Head of caudate nucleus (tissue), 42 donors: ENCODE measurements around the gene TMEM272.

Source experiments
- DNase-seq, 42 donors: peaks; one replicate each; pipeline versions ENCODE4 v3.0.0 to v3.0.0-alpha.2; 2020 to 2021; ENCODE audit warnings: mixed read lengths in 7 of 42
- intact Hi-C: fragments of 100-400 bp; cut with DNase I; formaldehyde crosslinking; loops from one replicate; pipeline ENCODE4 v1.15.0; 2022

TMEM272 gene

DNA sequence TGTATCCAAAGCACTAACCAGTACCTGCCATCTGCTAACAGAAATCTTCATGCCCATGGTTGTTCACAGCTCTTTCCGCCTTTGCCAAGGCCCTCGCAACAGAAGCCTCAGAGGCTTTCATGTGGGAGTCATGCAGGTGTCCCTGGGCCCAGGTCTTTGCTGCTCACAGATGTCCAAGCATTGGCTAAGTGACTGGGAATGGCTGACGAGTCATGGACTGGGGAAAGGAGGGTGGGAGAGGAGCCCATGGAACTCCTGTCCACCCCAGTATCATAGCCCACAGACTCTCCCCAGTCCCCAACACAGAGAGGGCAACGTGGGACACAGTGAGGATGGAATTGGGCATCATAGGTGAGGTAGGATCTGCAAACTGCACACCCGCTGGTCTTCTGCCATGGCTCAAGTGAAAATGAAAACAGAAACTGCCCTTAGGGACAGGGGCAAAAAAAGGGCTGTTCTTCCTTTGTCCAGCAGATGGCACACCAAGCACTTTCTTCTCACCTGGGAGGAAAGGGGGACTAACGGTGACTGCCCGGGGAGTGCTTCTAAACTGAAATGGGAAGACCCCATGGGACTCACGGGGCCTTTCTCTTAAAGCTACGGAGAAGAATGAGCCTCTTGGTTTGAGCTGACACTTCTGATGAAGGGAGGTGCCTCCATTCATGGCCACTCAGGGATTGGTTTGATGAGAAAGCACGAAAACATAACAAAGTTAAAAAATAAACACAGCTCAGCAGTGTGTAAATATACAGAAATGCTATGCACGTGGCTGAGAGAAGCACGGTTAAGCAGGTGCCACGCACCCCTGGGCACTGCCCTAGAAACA is 29.9 kb downstream of the TMEM272 start:
- peak in 36 of 42 donors; percentile 9 to 86 (median 62) for DNase-seq
- intact Hi-C loops = loop anchor here (10.0 kb wide), 1 partner anchor 320 kb away; no protein-coding TSS in a partner anchor

DNA sequence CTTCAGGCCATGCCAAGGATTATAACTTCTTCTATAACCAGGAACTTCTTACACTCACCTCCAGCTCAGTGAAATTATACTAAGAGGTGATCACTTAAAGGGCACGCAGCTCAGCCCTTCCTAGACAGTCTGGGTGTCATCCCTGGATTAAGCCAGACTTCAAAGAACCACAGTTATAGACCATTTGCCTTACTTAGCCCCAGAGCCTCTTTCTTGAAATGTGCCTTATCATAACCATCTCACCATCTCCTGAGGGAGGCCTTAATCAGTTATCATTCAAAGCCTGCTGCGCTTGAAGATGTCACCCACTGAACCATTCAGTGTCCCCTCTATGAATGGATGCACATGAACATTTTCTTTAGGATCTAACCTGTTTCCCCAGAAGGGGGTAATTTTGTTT is 30.9 kb downstream of the TMEM272 start:
- intact Hi-C loops = loop anchor here (10.0 kb wide), 1 partner anchor 321 kb away; no protein-coding TSS in a partner anchor
- DNase-seq = no peak

DNA sequence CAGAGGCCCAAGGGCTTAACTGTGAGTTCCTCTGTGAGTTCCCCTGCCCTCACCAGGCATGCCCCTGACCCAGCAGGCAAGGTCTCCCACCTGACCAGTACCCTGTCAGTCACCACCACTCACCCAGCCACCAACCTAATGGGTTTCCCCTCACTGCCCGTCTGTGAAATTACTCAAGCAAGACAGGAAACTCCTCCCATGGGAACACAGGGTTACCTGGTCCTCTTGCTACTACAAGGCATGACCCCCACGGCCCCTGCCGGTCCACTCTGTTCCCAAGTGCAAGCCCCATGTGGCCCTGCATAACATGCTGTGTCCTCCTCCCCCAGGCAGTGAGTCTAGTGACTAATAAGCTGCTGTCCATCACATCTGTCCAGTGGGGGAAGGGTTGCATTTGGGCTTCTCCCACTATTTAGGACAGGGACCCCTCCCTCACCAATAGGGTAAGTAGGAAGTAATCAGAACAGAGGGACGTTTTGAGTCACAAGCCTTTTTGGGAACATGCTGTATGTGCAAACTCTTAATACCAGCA is 33.0 kb downstream of the TMEM272 start:
- DNase-seq = no peak
- intact Hi-C loops = loop anchor here (10.0 kb wide), 1 partner anchor 323 kb away; no protein-coding TSS in a partner anchor

DNA sequence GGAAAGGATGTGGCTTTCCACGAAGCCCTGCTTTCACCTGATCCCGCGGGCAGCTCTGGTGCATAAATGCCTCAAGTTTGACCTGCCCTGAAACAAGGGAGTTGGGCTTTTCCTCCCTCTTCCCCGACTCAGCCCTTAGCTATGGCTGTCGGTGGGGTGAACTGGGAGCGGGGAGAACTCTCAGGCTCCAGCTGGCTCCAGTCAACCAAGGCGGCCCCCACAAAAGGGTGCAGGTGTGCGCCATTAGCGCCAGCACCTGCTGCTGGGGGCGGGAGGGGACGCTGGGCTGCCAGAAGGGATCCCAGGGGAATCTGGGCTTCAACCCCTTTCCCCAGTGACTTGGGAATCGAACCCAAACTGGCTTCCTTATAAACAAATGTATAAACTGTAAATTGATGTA is 33.9 kb downstream of the TMEM272 start:
- intact Hi-C loops = loop anchor here (10.0 kb wide), 1 partner anchor 324 kb away; no protein-coding TSS in a partner anchor
- no peak for DNase-seq

DNA sequence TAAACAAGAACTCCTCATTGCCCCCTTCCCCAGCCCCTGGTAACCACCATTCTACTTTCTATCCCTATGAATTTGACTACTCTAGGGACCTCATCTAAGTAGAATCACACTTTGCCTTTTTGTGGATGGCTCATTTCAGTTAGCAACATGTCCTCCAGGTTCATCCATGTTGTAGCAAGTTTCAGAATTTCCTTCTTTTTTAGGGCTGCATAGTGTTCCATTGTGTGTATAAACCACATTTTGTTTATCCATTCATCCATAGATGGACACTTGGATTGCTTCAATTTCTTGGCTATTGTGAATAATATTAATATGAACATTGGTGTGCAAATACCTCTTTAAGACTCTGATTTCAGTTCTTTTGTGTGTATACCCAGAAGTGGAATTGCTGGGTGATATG is 36.2 kb downstream of the TMEM272 start:
- DNase-seq = no peak
- intact Hi-C loops = no loop called here

DNA sequence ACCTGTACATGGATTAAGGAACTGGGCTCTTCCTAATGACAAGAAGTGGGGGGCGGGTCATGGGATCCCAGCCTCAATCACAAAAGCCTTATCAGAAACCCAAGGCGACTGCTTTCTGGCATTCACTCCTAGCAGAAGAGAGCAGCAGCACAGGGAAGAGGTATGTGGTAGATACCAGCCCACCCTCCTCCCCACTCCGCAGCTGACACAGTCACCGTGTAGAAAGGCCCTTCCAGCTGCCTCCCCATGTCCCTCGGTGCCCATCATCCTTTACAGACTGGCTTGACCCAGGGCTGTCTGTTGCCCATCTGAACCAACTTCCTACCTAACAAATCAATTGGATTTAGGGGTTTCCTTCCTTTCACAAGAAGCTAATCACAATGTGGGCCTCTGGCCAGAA is 37.9 kb downstream of the TMEM272 start:
- DNase-seq = no peak
- intact Hi-C loops = no loop called here

DNA sequence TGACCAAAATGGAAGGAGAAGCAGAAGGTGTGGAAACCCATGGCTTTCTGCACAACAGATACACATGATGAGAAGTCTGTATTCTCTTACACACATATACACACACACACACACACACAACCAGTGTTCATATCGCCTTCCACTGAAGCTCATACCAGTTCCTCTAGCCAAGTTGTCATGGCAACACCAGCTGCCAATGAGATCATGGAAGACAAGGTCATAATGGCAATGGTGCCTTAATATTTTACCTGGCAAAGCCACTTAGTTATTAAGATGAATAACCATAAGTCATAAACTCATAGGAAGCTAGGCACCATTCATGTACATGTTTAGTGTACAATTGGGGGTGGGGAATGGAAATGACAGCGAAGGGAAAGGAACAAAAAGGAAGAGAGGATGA is 38.4 kb downstream of the TMEM272 start:
- peak in 10 of 42 donors; percentile 36 to 79 (median 50) for DNase-seq
- intact Hi-C loops = no loop called here

DNA sequence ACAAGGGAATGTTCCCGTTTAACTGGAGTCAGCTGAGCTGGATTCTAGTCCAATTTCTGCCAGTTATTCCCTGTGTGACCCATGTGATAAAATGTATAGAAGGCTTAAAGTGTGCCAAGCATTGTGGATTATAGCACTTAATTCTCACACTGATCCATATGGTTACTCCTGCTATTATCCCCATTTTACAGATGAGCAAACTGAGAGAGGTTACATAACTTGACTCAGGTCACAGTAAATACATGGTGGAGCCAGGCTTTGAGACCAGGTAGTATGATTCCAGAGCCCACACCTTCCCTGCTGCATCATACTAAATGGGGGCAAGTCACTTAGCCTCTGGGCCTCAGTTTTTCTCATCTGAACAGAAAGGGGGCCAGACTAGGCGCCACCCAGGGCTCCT is 39.1 kb downstream of the TMEM272 start:
- intact Hi-C loops = no loop called here
- no peak for DNase-seq

DNA sequence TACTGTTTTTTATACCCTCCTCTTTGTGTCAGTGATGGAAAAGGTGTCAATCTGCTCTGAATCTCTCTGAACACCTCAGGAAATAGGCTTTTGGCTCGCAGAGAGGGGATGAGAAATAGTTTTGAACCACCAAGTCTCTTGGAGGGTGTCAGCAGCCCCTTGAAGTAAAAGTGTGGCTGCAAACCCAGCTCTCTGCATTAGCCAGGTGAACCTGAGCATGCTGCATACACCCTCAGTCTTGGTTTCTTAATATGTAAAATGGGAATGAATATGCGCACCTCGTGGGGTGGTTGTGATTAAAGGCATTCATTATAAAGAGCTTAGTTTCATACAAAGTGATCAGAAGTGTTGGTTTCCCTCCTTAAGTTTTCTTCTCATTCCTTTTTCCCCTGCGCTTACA is 39.7 kb downstream of the TMEM272 start:
- intact Hi-C loops = no loop called here
- DNase-seq = no peak

DNA sequence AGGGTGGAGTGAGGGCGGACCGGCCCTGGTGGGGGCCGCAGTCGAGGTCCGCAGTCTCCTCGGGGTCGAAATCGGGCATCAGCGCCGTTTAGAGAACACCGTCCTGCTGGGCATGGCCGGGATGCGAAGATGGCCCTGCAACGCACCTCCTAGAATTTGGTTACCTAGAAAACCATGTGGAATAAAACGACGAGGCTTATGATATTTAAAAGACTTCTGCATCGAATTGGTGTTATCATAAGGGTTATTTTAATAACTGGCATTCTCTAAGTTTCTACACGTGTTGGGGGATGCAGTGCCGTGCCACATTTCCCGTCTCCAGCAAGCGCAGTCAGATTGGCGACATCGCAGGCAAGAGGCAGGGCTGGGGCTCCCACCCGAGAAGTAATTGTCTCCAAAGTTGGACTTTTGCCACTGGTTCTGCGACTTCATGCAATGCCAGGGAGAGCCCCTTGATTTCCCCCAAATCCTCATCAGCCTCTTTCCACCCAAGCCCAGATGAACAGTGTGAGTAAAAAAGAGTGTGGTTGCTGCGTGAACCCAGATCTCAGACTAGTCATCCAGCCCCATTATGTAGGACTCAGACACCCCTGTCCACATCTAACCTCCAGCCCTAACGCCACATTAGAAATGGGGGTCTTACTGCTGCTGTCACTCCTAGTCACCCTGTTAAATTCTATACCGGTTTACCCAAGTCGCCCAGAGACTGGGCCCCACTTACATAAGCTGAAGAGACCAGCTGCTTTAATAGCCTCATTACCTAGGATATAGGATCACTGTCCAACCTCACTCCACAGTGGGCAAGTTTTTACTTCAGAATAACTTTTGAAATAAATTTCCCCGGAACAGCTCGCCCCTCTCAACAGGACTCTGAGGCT is 40.4 kb downstream of the TMEM272 start:
- intact Hi-C loops = loop anchor here (5.0 kb wide), 2 partner anchors 222 to 352 kb away; partner anchors contain the start of genes INTS6 and WDFY2
- peak in 38 of 42 donors; percentile 26 to 79 (median 57) for DNase-seq

DNA sequence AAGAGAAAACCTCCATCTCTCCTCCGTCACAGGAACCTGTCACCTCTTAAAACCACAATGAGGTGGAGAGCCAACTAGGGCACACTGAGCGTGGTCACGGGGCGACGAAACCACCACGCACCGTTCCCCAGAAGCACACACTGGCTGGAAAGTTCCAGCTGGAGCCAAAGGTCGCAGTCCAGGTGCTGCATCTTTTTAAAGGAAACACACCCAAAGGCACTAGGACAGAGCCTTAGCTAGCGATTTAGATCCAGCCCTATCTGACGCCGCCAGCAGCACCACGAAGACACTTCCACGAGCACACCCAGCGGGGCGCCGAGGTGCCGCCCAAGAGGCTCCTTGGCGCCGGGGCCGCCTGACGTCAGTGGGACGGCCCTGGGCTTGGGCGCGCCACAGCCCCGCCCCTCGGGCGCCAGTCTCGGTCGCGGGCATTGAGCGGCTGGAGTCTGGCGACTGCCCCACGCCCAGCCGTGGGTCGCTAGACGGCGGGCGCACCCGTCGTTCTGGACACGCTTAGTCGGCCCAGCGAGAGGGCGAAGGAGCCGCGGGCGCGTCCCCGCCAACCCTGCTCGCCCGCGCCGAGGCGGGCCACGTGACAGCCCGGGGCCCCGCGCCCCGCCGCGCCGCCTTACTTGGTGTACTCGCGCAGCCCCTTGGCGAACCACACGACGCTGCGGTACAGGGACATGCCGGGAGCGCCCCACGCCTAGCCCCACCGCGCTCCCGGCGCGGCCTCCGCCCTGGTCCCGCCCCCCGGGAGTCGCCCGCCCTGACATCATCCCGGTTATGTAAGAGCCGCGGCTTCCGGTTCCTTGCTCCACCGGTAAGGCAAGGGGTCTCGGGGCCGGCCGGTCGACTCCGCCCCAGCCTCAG is 41.3 kb downstream of the TMEM272 start, which contains the start of gene DHRS12:
TSS of gene DHRS12 (minus strand) at position 742 of the 873 bp plus-strand sequence. CDS start 4,504 bp downstream, outside the sequence.
- DNase-seq = peak; percentile 79 to 97 (median 93)
- intact Hi-C loops = loop anchor here (5.0 kb wide), 2 partner anchors 221 to 351 kb away; partner anchors contain the start of genes INTS6 and WDFY2

DNA sequence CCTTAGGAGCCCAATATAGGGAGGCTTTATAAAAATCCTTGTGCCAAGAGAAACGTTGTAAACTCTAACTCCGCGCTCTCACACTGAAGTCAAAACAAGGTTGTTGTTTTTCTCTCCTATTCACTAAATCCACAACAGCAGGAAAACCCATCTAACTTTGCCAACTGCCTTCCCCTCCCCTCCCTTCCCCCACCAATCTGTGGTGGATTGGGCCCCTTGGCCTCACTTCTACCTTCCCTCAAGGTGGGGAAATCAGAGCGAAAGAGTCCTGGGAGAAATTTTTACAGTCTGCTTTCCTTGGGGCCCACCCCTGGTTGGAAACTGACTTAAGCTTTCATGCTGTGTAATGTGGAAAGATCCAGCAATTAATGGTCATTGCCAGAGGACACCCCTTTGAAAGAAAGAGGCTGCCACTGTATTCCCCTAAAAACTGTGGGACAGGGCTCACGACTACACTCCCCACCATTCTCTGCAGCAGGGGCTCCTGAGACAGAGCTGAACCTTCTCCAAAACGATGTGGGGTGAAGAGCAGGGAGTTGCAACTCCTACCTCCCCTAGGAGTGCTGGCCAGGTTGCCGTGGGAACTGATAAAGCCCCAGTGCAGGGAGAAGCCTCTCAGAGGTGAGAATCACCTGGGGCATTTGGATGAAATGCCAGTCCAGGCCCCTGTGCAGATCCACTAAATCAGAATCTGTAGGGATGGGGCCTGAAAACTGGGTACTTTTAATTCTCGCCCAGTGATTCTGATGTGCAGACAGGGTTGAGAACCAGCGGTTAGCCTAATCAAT is 42.2 kb downstream of the TMEM272 start:
- intact Hi-C loops = loop anchor here (5.0 kb wide), 2 partner anchors 221 to 351 kb away; partner anchors contain the start of genes INTS6 and WDFY2
- DNase-seq = peak in 1 of 42 donors; percentile 28

DNA sequence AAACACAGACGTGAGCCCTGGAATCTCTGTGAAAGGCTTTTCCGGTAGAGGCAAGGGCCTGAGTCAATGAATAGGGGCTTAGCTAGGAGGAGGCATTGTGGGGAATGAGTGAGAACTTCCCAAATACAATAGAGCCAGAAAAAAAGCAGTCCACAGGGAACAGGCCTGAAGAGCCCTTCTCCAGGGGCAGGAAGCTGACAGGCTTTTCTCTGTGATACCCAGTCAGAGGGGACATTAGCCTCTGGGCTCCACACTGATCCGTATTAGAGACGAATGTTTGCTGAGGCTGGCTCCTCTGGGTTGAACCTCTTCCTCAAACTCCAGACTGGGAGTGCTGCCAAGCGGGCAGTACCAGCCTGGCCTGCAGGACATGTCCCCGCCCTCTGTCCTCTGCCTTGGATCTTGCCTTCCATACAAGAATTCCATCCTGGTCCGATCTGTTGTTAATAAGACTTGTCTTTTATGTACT is 43.3 kb downstream of the TMEM272 start:
- intact Hi-C loops = loop anchor here (5.0 kb wide), 2 partner anchors 219 to 349 kb away; partner anchors contain the start of genes INTS6 and WDFY2
- DNase-seq = peak; percentile 55 to 89 (median 79)

DNA sequence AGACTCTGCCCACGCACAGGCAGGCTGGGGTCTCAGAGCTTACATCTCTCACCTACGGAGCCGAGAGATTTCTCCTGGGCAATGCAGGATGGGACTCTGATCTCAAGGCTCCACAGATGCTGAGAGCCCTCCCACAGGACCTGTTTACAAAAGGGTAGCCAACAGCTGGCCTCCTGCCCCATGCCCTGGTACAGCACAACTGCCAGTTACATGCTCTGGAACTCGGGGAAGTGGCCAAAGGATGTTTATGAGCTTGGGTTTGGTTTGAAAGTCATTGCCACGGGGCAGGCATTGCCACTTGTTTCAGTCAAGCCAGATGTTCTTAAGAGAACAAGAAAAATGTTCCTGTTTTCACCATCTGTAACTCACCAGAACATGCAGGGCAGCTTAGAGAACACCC is 44.5 kb downstream of the TMEM272 start:
- DNase-seq = peak in 1 of 42 donors; percentile 35
- intact Hi-C loops = loop anchor here (5.0 kb wide), 2 partner anchors 218 to 348 kb away; partner anchors contain the start of genes INTS6 and WDFY2

DNA sequence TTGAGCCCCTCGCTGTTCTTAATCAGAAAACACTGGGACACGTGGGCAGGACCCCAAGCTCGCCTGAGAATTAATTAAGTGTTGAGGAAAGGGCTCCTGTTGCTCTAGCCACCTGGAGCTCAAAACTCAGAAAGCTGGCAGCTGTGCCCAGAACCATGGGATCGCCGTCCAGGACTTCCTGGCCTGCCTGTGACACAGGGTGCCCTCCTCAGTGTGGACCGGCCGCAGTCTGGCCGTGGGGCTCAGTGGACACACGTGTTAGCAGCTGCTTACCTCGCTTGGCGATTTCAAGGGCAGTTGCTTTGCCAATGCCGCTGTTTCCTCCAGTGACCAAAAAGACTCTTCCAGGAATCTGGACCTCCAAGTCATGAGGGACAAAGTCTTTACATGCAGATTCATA is 45.7 kb downstream of the TMEM272 start:
- intact Hi-C loops = no loop called here
- no peak for DNase-seq

DNA sequence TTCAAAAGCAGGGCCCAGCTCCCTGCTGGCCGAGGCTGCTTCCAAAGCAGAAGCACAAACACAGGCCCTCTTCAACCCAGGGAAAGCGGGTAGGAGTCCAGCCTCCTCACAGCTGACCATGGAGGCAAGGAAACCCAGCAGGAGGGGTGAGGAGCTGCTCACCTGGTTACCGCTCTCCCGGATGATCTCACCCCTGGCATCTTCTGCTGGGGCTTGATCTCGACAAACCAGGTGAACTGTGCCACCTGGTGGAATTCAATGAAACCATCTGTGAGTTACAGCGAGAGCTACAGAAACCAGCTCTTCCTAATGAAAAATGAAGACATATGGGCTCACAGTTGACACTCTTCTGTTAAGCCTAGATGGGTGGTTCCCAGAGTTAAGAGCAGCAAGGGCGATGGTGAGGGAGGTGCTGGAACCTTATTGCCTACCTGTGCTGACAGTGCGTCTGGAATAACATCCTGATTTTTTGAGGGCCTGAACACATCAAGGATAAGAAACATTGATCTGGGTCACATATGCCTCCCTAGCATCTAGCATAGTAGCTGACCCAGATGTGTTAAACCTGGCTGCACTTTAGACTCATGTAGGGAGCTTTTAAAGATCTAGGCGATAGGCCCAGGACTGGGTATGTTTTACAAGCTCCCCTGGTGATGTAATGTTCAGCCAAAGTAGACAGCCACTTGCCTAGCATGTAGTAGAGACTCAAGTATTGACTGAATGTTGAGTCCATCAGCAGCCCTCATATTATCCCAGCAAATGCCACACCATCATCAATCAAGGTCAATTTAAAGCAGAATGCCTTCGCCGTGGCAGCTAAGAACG is 47.1 kb downstream of the TMEM272 start:
- intact Hi-C loops = no loop called here
- DNase-seq = peak in 35 of 42 donors; percentile 39 to 89 (median 68)
